Adrenal gland (tissue), 12 donors: Measurements from ENCODE around the gene KIRREL3. TPM values are rescaled to one million over a fixed set of nuclear protein-coding genes. Genes with fewer than 3 reads are reported as not detected.

Source experiments
- DNase-seq, 7 donors: peaks; one replicate each; pipeline ENCODE4 v3.0.0-alpha.2; 2019 to 2020
- H3K27ac ChIP-seq, 5 donors: fragments of 200-600 bp; sonication (generic) in 4 of 5; 1 replicate in 3 of 5; 2 replicates in 2 of 5; pipeline versions ENCODE4 v1.5.1 to v1.8.0; 2016 to 2020; ENCODE audit warnings: mild to moderate bottlenecking in 1 of 5
- H3K27me3 ChIP-seq: fragments of 200-600 bp; 2 replicates; pipeline ENCODE4 v1.8.0; 2021
- H3K36me3 ChIP-seq, 2 donors: fragments of 200-600 bp; replicated peaks in 1 of 2; 1 replicate in 1 of 2; 2 replicates in 1 of 2; pipeline versions ENCODE4 v1.5.1 to v1.8.0; 2018 to 2022
- H3K4me1 ChIP-seq, 2 donors: fragments of 200-600 bp; replicated peaks in 1 of 2; 1 replicate in 1 of 2; 2 replicates in 1 of 2; pipeline versions ENCODE4 v1.5.1 to v1.8.0; 2018 to 2021
- H3K4me3 ChIP-seq, 4 donors: fragments of 200-600 bp; sonication (generic) in 3 of 4; one replicate each; pipeline ENCODE4 v1.5.1; 2016 to 2018
- H3K9me3 ChIP-seq, 3 donors: fragments of 200-600 bp; sonication (generic) in 1 of 3; replicated peaks in 1 of 3; 1 replicate in 2 of 3; 2 replicates in 1 of 3; pipeline versions ENCODE4 v1.5.1 to v1.8.0; 2016 to 2021
- CTCF ChIP-seq, 6 experiments: fragments of 450-650 bp in 4 of 6; fragments of 200-600 bp in 2 of 6; sonication (generic) in 1 of 6; IDR thresholded peaks; 1 replicate in 5 of 6; 2 replicates in 1 of 6; pipeline versions ENCODE4 v1.5.1 to v1.8.0; 2016 to 2021; ENCODE audit warnings: antibody characterized with exemption in 6 of 6, mild to moderate bottlenecking in 2 of 6, moderate library complexity in 1 of 6
- POLR2A ChIP-seq, 2 donors: fragments of 450-650 bp; IDR thresholded peaks; one replicate each; pipeline ENCODE4 v1.6.1; 2017; ENCODE audit warnings: antibody characterized with exemption in 2 of 2, mild to moderate bottlenecking in 2 of 2, moderate library complexity in 1 of 2
- WGBS, 4 donors: extraction: QIAGEN DNeasy Blood & Tissue Kit in 2 of 4; methylation state at CpG; one replicate each; pipeline versions ENCODE4 v1.1.5 to v1.1.7; 2013 to 2017; 5-methylcytosine and 5-hydroxymethylcytosine counted together
- intact Hi-C, 2 donors: fragments of 100-400 bp; cut with DNase I; formaldehyde crosslinking; loops; one replicate each; pipeline versions ENCODE4 v1.14.1 to v1.15.0; 2022 to 2023
- polyA plus RNA-seq, 3 donors: library from polyadenylated mRNA; stranded (reverse); fragments of 200-250 nt in 2 of 3; fragments of 350-450 nt in 1 of 3; fragmentation: Illumina TruSeq in 1 of 3; extraction: RNeasy Lipid Tissue Mini Kit (QIAGEN cat#74804) in 1 of 3; gene quantifications; one replicate each; pipeline ENCODE4 v1.2.3, GENCODE V29; 2013 to 2014
- total RNA-seq, 9 donors: library from RNA; depleted of rRNA in 4 of 9; stranded (reverse); fragments of >200 nt in 4 of 9; fragments of 120-200 nt in 1 of 9; fragmentation: NEBNext Ultra II Directional in 1 of 9; extraction: Animal tissue kit (Norgen Biotek cat#: 25700) in 1 of 9; gene quantifications; one replicate each; pipeline versions ENCODE4 v1.1.0 to v1.2.4, GENCODE V29; 2013 to 2023
- donor health status: healthy with polysubstance abuse.
- donor health status: Bipolar disorder and iron deficiency.
- donor health status: DM: yes; HTN: yes; CAD: no.
- donor health status: DM: no; HTN: no; CAD: no.
- donor health status: DM: no; HTN: no; CAD: no.
- donor health status: DM: yes; HTN: yes; CAD: no.

The KIRREL3 gene
- total and polyA plus RNA-seq, 12 donors, result 0.07 to 4.1 (median 0.64) TPM; not detected in 1

- no peak overlapping the region for H3K27ac ChIP-seq
- no peaks in the 10 kb centered on the region for H3K4me1 ChIP-seq
- no peak for DNase-seq
- no peaks in the 10 kb centered on the region for H3K27me3 ChIP-seq
- WGBS, 4 donors, result 74 to 88% (median 80%) methylated on average over 3 of the region's 3 CpGs
- H3K4me3 ChIP-seq, result no peak overlapping the region
- intact Hi-C loops, result no loop called here
- H3K9me3 ChIP-seq, result no peaks in the 10 kb centered on the region
- TF ChIP-seq POLR2A (IDR thresholded peaks at IDR 0.05) (no peak), CTCF (IDR thresholded peaks at IDR 0.05) (no peak)
- no peaks in the 10 kb centered on the region for H3K36me3 ChIP-seq
These were observed 49.1 kb downstream of the KIRREL3 start for GRCh38 chr11:126951465-126951864.

GRCh38 chr11:126949066-126949891 is 51.3 kb downstream of the KIRREL3 start:
- Histone ChIP-seq H3K9me3 (no peaks in the 10 kb centered on the region), H3K36me3 (no peaks in the 10 kb centered on the region), H3K4me1 (no peaks in the 10 kb centered on the region), H3K4me3 (no peak overlapping the region), H3K27ac (no peak overlapping the region), H3K27me3 (no peaks in the 10 kb centered on the region)
- intact Hi-C loops, result no loop called here
- TF ChIP-seq CTCF (IDR thresholded peaks at IDR 0.05) (no peak), POLR2A (IDR thresholded peaks at IDR 0.05) (no peak)
- 74 to 83% (median 80%) methylated on average over 4 to 6 of the region's 6 CpGs for WGBS, 4 donors
- no peak for DNase-seq

- Histone ChIP-seq H3K36me3 (no peaks in the 10 kb centered on the region), H3K27ac (no peak overlapping the region), H3K27me3 (no peaks in the 10 kb centered on the region), H3K4me1 (no peaks in the 10 kb centered on the region), H3K9me3 (no peaks in the 10 kb centered on the region), H3K4me3 (no peak overlapping the region)
- no peak for TF ChIP-seq CTCF (IDR thresholded peaks at IDR 0.05)
- no peak for TF ChIP-seq POLR2A (IDR thresholded peaks at IDR 0.05)
- no peak for DNase-seq
- intact Hi-C loops, result no loop called here
- 54 to 63% (median 58%) methylated on average over 1 of the region's 1 CpG for WGBS, 4 donors
These were observed 52.0 kb downstream of the KIRREL3 start for GRCh38 chr11:126948563-126948962.

GRCh38 chr11:126945319-126945718 is 55.3 kb downstream of the KIRREL3 start:
- TF ChIP-seq POLR2A (IDR thresholded peaks at IDR 0.05) (no peak), CTCF (IDR thresholded peaks at IDR 0.05) (no peak)
- H3K9me3 ChIP-seq, result no peaks in the 10 kb centered on the region
- intact Hi-C loops, result no loop called here
- no peak overlapping the region for H3K27ac ChIP-seq
- no peak for DNase-seq
- WGBS, 4 donors, result 74 to 93% (median 76%) methylated on average over 3 of the region's 3 CpGs
- H3K36me3 ChIP-seq, result no peaks in the 10 kb centered on the region
- no peak overlapping the region for H3K4me3 ChIP-seq
- no peaks in the 10 kb centered on the region for H3K4me1 ChIP-seq
- H3K27me3 ChIP-seq, result no peaks in the 10 kb centered on the region
